Spleen (tissue), 7 donors: ENCODE results near the gene PADI4.

Experiments
- CTCF ChIP-seq, 11 experiments: fragments of 200-600 bp in 7 of 11; fragments of 450-650 bp in 4 of 11; sonication (generic) in 4 of 11; IDR thresholded peaks in 8 of 11; conservative IDR thresholded peaks in 3 of 11; 1 replicate in 7 of 11; 2 replicates in 4 of 11; pipeline versions ENCODE4 v1.4.0 to v1.8.0; 2016 to 2021; ENCODE audit warnings: antibody characterized with exemption in 11 of 11, inconsistent platforms in 4 of 11, mild to moderate bottlenecking in 1 of 11
- POLR2A ChIP-seq, 3 donors: fragments of 450-650 bp; IDR thresholded peaks; one replicate each; pipeline ENCODE4 v1.5.1; 2017; ENCODE audit warnings: antibody characterized with exemption in 3 of 3, mild to moderate bottlenecking in 1 of 3
- donor health status: DM: no; HTN: no; CAD: no; lungs with moderate emphysema.
- donor health status: DM: no; HTN: no; CAD: no.
- donor health status: DM: no; HTN: no; CAD: no.

- no peak for TF ChIP-seq POLR2A (IDR thresholded peaks at IDR 0.05)
- no peak for TF ChIP-seq CTCF (IDR thresholded peaks at IDR 0.05 in 8 of 11, conservative IDR thresholded peaks at IDR 0.05 in 3 of 11)
Observed at GRCh38 chr1:17281775-17282181, 26.2 kb upstream of the PADI4 start.
